C4-2B (cell line): ENCODE measurements around the gene SP2.

ENCODE experiments used
- ZFX ChIP-seq: fragments of 450-650 bp; IDR thresholded peaks from 2 replicates; pipeline ENCODE4 v1.6.1; 2017
- TF ChIP-seq, protein P1 (sequence below): fragments of 450-650 bp; conservative IDR thresholded peaks from 2 replicates; pipeline ENCODE4 v1.5.1; 2017; ENCODE audit warnings: mild to moderate bottlenecking

DNA sequence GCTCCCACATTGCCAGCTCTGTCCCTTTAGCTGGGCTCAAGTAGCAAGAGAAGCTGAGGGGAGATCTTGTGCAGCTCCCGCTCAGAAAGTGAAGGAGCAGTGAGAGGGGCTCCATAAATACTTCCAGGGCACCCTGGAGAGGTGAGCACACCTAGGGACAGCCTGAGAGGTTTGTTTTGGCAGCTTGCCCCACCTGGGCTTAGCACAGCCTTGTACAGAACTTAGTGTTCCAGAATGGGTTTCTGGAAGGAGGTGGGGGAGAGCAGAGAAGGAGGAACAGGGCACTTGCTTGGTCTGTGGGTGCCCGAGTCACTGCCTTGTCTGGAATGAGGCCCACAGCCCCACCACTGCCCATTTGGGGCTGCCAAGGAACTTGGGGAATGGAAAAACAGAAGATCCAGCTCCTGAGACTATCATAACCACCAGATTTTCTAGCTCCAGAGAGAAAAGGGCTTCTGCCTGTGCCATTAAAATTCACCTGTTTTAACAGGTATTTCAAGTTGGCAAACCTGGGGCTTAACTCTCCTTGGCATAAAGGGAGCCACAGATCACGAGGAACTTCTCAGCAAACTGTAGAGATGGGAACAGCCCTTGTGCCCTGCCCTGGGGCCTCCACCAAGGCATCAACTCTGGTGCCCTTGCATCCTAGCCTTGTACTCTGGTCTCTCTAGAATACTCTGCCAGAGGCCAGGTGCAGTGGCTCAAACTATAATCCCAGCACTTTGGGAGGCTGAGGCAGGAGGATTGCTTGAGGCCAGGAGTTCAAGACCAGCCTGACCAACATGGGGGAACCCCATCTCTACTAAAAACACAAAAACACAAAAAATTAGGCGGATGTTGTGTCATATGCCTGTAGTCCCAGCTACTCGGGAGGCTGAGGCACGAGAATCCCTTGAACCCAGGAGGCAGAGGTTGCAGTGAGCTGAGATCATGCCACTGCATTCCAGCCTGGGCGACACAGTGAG, 59.7 kb downstream of the SP2 start:
- TF ChIP-seq, protein P1, sequence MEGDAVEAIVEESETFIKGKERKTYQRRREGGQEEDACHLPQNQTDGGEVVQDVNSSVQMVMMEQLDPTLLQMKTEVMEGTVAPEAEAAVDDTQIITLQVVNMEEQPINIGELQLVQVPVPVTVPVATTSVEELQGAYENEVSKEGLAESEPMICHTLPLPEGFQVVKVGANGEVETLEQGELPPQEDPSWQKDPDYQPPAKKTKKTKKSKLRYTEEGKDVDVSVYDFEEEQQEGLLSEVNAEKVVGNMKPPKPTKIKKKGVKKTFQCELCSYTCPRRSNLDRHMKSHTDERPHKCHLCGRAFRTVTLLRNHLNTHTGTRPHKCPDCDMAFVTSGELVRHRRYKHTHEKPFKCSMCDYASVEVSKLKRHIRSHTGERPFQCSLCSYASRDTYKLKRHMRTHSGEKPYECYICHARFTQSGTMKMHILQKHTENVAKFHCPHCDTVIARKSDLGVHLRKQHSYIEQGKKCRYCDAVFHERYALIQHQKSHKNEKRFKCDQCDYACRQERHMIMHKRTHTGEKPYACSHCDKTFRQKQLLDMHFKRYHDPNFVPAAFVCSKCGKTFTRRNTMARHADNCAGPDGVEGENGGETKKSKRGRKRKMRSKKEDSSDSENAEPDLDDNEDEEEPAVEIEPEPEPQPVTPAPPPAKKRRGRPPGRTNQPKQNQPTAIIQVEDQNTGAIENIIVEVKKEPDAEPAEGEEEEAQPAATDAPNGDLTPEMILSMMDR, result no peak
- TF ChIP-seq ZFX, result no peak
